Kidney epithelial cell (primary cell): ENCODE data around the gene DHRSX. TPM values are rescaled to one million over a fixed set of nuclear protein-coding genes. Genes with fewer than 3 reads are reported as not detected.
"Not testable (repeated sequence)": the region's sequence is repeated elsewhere in the genome, so short reads cannot be mapped to it uniquely, and the experiment has no call there.

Experiments
- DNase-seq: peaks from one replicate; pipeline ENCODE4 v3.0.0-alpha.2; 2010; ENCODE audit warnings: low read depth
- H3K27me3 ChIP-seq: 2 replicates; pipeline ENCODE4 v1.6.0; 2011; ENCODE audit warnings: low read length; ENCODE audit not compliant: control insufficient read depth, insufficient read depth
- H3K36me3 ChIP-seq: 2 replicates; pipeline ENCODE4 v1.5.1; 2011; ENCODE audit warnings: low read length; ENCODE audit not compliant: control insufficient read depth, insufficient read depth
- H3K4me3 ChIP-seq: 2 replicates; pipeline ENCODE4 v1.5.1; 2011; ENCODE audit warnings: low read depth, mild to moderate bottlenecking, control low read depth, low read length
- total RNA-seq: library from RNA; depleted of rRNA; stranded (reverse); fragments of >200 nt; gene quantifications from 2 replicates; pipeline ENCODE4 v1.2.3, GENCODE V29; 2015
- TF ChIP-seq, protein P1 (sequence below): IDR thresholded peaks from 2 replicates; pipeline ENCODE4 v1.5.1; 2011; ENCODE audit warnings: mild to moderate bottlenecking, moderate library complexity, low read length, control low read depth, inconsistent platforms; ENCODE audit not compliant: insufficient read depth, poor library complexity, severe bottlenecking

DHRSX gene
- total RNA-seq, 1 donor from 2014 or later = 31.2 TPM

DNA sequence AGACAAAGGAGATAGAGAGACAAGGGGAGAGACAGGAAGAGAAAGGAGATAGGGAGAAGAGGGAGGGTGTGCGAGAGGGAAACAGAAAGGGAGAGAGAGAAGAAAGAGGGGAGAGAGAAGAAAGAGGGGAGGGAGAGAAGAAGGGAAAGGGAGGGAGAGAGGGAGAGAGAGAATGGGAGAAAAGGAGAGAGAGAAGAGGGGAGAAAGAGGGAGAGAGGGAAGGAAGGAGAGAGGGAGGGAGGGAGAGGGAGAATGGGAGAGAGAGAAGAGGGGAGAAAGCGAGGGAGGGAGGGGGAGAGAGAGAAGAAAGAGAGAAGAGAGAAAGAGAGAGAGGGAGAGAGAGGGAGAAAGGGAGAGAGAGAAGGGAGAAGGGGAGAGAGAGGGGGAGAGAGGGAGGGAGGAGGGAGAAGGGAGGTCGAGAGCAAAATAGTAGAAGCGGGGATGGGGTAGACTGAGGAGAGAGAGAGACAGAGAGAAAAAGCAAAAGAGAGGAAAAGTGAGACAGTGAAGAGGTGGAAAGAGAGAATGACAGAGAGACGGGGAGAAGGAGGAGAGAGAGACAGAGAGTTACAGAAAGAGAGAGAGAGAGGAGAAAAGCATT lies 218.2 kb downstream of the DHRSX start:
- TF ChIP-seq, protein P1, sequence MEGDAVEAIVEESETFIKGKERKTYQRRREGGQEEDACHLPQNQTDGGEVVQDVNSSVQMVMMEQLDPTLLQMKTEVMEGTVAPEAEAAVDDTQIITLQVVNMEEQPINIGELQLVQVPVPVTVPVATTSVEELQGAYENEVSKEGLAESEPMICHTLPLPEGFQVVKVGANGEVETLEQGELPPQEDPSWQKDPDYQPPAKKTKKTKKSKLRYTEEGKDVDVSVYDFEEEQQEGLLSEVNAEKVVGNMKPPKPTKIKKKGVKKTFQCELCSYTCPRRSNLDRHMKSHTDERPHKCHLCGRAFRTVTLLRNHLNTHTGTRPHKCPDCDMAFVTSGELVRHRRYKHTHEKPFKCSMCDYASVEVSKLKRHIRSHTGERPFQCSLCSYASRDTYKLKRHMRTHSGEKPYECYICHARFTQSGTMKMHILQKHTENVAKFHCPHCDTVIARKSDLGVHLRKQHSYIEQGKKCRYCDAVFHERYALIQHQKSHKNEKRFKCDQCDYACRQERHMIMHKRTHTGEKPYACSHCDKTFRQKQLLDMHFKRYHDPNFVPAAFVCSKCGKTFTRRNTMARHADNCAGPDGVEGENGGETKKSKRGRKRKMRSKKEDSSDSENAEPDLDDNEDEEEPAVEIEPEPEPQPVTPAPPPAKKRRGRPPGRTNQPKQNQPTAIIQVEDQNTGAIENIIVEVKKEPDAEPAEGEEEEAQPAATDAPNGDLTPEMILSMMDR = no peak
- no peaks in the 10 kb centered on the region for H3K27me3 ChIP-seq
- no peak overlapping the region for H3K4me3 ChIP-seq
- no peak for DNase-seq
- no peaks in the 10 kb centered on the region for H3K36me3 ChIP-seq

- H3K36me3 ChIP-seq = no peaks in the 10 kb centered on the region
- no peaks in the 10 kb centered on the region for H3K27me3 ChIP-seq
- no peak overlapping the region for H3K4me3 ChIP-seq
- DNase-seq = no peak
- TF ChIP-seq, protein P1 = no peak
Observed at GRCh38 chrX:2272337-2272736, 228.4 kb downstream of the DHRSX start.

- not testable (repeated sequence) for H3K4me3 ChIP-seq, DNase-seq, H3K27me3 ChIP-seq, H3K36me3 ChIP-seq
Observed at GRCh38 chrX:2271595-2271994, 229.2 kb downstream of the DHRSX start.

DNA sequence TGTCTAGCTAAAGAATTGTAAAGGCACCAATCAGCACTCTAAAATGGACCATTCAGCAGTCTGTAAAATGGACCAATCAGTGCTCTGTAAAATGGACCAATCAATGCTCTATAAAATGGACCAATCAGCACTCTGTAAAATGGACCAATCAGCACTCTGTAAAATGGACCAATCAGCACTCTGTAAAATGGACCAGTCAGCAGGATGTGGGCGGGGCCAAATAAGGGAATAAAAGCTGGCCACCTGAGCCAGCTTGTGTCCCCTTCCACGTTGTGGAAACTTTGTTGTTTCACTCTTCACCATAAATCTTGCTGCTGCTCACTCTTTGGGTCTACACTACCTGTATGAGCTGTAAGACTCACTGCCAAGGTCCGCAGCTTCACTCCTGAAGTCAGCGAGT lies 230.0 kb downstream of the DHRSX start:
- DNase-seq, H3K27me3 ChIP-seq, H3K4me3 ChIP-seq, H3K36me3 ChIP-seq: not testable (repeated sequence)

DNA sequence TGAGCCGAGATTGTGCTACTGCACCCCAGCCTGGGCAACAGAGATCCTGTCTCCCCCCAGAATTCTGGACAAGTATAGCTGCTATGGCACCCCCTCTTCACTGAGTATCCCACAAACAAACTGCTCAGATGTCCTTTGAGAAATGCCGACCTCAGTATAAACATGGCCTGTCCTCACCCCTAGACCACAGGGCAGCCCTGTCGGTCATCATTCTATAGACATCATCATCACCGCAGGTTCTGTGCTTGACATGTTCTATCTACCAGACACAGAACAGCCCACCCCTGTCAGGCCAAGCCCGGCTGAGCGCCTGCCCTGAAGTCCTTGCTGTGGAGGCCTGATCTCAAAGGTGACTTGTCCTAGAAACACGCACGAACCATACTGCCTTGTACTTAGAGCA lies 232.9 kb downstream of the DHRSX start:
- Histone ChIP-seq H3K36me3 (peaks cover 2% of the 10 kb centered on the region), H3K4me3 (no peak overlapping the region), H3K27me3 (no peaks in the 10 kb centered on the region)
- no peak for DNase-seq
- TF ChIP-seq, protein P1 = no peak

- DNase-seq = no peak
Observed at GRCh38 chrX:2266445-2267349, 234.1 kb downstream of the DHRSX start.

DNA sequence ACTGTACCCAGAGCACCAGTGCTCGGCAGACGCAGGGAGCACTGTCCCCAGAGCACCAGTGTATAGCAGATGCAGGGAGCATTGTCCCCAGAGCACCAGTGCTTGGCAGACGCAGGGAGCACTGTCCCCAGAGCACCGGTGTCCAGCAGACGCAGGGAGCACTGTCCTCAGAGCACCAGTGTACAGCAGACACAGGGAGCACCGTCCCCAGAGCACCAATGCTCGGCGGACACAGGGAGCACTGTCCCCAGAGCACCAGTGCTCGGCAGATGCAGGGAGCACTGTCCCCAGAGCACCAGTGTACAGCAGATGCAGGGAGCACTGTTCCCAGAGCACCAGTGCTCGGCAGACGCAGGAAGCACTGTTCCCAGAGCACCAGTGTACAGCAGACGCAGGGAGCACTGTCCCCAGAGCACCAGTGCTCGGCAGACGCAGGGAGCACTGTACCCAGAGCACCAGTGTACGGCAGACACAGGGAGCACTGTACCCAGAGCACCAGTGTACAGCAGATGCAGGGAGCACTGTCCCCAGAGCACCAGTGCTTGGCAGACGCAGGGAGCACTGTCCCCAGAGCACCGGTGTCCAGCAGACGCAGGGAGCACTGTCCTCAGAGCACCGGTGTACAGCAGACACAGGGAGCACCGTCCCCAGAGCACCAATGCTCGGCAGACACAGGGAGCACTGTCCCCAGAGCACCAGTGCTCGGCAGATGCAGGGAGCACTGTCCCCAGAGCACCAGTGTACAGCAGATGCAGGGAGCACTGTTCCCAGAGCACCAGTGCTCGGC lies 234.9 kb downstream of the DHRSX start:
- not testable (repeated sequence) for H3K36me3 ChIP-seq, H3K27me3 ChIP-seq, DNase-seq, H3K4me3 ChIP-seq

More at GRCh38 chrX:2266445-2267349, 234.1 kb downstream of the DHRSX start:
- Histone ChIP-seq H3K36me3 (peaks cover 2% of the 10 kb centered on the region), H3K27me3 (no peaks in the 10 kb centered on the region), H3K4me3 (no peak overlapping the region)
- TF ChIP-seq, protein P1 = no peak
